Daoy (cell line): ENCODE results near the gene STEAP1B. TPM values are rescaled to one million over a fixed set of nuclear protein-coding genes. Genes with fewer than 3 reads are reported as not detected.
"Not testable (repeated sequence)": the region's sequence is repeated elsewhere in the genome, so short reads cannot be mapped to it uniquely, and the experiment has no call there.

Source experiments
- DNase-seq: peaks from one replicate; pipeline ENCODE4 v3.0.0-alpha.2; 2015; ENCODE audit warnings: low read depth
- total RNA-seq: library from RNA; depleted of rRNA; stranded (reverse); fragments of >200 nt; shearing (Covaris generic); gene quantifications from 2 replicates; pipeline ENCODE4 v1.2.3, GENCODE V29; 2014

Gene STEAP1B
- total RNA-seq, 1 experiment from 2014 or later = 20.2 TPM

DNA sequence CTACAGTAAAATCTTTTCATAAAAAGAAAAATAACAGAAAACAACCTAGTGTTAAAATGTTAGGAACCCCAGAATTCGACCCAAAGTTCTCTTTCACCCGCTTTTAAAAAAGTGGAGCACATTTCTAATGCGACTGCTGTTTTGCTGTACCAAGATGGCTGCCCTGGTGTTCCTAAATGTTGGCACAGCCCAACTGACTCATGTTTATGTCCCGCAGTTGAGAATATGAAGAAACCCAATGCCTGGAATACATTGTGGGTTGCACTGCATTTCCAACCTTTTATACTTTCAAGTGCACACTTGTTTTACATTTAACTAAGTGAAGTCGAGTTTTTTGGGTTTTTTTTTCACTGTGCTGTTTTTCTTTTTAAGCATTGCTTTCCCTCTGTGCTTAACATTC is 944 bp downstream of the STEAP1B start:
- DNase-seq = peak; percentile 69

- DNase-seq = peak; percentile 56
Measured at GRCh38 chr7:22496912-22497311, 3.1 kb downstream of the STEAP1B start.

- DNase-seq = not testable (repeated sequence)
Measured at GRCh38 chr7:22496296-22496888, 3.6 kb downstream of the STEAP1B start.

GRCh38 chr7:22493160-22493925 is 6.6 kb downstream of the STEAP1B start:
- not testable (repeated sequence) for DNase-seq

DNA sequence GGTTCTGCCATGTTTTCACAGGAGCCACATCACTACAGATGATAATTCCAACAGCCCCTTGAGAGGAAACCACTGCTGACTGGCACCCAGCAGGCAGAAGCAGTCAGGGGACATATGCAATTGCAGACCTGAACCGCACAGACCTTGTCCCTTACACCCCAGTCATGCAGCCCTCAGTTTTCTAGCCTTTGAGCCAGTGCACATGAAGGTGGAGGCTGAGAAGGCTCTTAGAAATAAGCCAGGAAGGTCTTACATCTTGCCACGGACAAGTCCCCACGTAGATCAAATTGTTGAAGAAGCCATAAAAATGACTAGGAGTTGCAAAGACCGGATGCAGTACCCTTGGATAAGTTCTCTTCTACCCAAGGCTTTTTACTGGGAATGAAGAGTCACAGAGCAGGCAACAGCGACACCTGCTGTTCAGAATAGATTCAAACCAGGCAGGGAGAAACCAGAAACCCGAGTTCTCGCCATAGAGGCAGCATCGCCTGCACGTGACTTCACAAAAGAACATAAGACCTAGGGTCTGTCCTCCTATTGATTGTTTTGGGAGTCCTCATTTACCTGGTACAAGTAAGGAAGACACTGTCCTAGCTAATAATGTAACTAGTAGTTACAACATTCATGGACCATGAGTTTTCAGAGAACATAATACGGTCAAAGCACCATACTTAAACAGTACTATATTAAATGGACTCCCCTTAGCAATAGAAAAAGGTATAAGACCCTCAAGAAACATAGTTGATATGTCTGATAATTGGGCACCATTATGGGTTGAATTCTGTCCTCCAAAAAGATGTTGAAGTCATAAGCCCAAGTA is 11.1 kb downstream of the STEAP1B start:
- DNase-seq = peak; percentile 80

GRCh38 chr7:22487978-22488642 is 11.9 kb downstream of the STEAP1B start:
- DNase-seq = no peak

- DNase-seq = no peak
Measured at GRCh38 chr7:22486597-22486996, 13.4 kb downstream of the STEAP1B start.

GRCh38 chr7:22485189-22485588 is 14.8 kb downstream of the STEAP1B start:
- no peak for DNase-seq

GRCh38 chr7:22482503-22482902 is 17.5 kb downstream of the STEAP1B start:
- peak; percentile 29 for DNase-seq

DNA sequence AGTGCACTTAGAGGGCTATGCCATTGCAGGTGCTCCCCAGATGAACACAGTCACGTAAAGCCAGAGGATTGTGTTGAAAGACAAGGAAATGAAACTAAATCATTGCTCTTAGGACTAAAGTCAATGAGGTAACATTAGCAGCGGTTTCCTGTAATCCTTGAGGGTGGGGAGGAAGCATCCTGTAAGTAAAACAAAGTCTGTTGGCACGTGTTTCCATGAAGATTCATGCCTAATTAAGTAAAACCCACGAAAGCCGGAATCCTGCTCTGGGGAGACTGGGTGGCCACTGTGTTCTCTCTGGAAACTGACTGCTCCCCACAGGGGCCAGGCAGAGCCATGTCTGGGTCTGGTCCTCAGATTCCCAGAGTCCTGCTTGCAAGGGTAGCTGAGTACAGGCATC is 18.3 kb downstream of the STEAP1B start:
- peak; percentile 65 for DNase-seq

DNA sequence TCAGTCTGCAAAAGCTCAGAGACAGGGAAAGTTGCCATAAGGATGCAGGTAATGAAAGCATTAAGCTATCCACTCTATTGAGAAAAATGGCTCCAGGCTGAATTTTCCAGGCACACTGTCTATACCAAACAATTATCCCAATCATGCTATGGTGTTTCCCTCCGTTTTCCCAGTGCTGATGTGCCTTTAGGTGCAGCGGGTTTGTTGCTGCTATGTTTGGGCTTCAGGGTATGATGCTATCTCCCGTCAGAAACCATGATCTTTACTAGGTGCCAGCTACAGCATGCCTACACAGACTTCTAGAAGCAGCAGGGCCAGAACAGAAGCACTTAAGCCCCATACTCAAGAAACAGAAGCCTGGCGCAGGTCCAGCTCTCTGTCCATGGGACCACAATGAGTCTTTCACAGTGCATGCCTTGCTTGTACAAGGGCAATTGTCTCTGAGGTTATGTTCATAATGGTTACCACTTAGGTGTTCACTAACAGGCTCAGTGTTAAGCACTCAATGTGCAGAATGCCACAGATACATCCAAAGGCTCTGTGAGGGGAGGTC is 19.4 kb downstream of the STEAP1B start:
- DNase-seq = no peak

DNA sequence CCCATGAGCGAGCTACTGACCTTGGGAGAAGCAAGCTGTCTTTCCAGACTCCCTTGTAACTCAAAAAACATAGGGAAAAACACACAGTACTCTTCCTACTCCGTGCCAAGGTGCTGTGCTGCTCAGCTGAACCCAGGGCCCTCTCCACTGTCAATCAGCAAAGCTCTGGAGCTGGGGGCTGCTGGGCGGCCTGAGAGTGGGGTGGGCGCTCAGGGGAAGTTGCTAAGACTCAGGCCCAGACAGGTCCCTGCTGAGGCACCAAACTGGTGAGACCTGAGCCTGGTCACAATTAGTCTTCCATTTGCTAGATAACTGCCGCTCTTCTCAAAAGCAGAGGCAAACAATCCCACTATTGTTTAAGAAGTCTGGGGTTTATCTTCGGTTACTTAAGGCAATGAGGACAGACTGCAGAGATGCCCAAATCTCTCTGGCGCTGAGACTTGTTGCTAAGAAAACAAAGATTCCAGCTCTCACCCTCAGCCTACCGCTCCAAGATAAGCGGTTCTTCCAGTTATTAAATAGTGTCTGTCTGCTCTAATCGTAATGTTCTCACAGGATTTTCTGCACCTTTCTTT is 22.0 kb downstream of the STEAP1B start:
- no peak for DNase-seq

DNA sequence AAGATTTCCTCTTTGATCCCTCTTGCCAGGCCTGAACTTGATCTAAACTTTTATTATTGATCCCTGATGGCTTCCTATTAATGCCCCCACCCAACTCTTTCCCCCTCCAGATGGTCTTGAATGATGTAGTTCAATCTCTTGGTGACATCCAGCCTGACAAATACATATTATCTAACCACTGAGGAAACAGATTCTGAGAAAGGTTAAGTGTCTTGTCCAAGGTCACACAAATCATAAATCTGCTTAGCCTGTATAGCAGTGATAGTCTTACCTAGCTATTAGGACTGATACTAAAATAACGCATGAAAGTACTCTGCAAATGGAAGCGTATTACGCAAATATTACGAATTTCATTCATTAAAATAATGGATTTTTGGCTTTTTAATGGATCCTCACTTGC is 22.7 kb downstream of the STEAP1B start:
- DNase-seq = no peak

- DNase-seq = no peak
Measured at GRCh38 chr7:22476824-22477223, 23.2 kb downstream of the STEAP1B start.

- no peak for DNase-seq
Measured at GRCh38 chr7:22474645-22475044, 25.3 kb downstream of the STEAP1B start.

DNA sequence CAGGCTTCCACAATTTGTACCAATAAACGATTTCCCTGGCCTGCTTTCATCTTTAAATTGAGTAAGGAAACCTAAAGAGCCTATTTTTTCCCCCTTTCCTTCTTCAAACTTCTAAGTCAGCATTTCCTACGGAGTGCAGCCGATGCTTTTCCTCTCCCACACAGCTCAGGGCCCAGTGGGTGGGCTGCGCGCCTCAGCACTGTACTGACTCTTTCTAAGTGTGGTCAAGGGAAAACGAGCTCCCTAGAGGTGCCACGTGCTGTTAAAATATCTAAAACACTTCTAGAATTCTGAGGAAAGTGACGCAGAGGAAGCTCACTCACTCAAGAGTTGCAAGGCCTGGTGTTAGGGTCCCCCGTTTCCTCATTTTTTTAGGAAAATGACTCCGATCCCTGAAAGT is 29.0 kb downstream of the STEAP1B start:
- no peak for DNase-seq

DNA sequence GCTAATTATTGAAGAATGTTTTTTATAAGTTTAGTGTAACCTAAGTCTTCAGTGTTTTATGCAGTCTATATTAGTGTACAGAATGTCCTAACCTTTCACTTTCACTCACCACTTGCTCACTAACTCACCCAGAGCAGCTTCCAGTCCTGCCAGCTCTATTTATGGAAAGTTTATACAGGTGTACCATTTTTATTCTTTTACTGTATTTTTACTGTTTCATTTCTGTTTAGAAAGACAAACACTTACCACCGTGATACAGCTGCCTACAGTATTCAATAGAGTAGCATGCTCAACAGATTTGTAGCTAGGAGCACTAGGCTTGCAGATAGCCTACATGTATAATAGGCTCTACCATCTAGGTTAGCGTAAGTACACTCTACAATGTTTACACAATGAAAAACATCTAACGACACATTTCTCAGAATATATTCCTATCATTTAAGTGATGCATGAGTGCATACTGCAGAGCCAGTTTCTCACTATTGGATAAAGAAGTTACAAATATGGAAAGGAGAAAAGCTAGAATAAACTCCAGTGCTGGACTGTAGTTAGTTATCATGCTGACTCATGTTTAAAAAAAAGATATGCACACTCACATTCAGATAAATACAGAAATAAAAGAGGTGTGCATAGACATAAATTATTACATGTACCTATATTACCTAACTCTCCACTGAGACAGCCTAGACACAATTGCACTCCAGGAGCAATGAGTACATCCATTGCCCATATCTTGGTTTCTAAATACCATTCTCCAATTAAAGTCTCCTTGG is 30.4 kb downstream of the STEAP1B start:
- DNase-seq = no peak

DNA sequence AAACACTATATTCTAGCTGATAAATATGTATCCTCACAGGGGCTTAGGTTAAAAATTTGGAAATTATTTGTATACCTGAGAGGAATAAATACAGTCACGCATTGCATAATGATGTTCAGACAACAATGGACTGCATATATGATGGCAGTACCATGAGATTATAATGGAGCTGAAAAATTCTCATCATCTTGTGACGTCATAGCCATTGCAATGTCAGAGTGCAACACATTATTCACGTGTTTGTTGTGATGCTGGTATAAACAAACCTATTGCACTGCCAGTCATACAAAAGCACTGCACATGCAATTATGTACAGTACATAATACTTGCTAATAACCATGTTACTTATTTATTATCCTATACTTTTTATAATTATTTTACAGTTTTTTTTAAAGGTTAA is 31.4 kb downstream of the STEAP1B start:
- no peak for DNase-seq

DNA sequence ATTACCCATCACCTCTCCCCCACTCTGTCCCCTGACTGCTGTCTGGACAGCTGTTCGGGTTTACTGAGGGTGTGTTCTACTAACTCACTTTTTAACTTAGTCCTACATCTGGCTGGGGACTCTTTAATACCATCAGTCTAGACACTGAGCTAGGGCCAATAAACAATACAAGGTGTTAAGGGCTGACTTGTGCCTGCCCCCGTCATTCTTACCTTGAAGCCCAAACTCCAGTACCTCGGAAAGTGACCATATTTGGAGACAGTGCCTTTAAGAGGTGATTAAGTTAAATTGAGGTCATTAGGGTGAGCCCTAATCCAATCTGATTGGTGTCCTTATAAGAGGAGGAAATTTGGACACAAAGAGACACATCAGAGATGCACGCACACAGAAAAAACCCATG is 35.7 kb downstream of the STEAP1B start:
- DNase-seq = no peak

DNA sequence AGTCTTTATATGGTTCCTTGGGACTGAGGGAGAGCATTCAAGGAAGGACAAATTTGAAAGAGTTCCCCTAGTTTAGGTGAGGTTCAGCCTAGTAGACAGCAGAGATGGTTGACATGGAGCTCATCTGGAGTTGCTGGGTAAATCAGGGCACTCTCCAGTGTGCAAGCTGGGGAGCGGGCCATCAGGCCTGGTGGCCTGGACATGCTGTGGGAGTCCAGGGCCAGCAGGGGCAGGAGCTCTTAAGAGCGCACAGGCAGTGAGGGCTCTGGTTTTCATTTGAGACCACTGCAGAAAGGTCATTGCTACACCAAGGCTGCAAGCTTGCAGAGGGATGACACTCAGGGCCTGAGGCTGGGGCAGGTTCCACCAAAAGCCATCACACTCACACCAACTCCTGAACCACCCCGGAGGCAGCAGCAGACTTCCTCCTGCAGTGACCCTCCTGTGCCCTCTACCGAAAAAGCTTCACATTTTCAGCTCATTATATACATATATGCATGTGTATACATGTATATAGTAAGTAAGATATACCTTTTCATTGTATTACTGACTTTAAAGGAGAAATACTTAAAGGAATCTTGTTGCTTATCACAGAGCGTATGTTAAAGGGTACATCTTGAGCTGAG is 39.5 kb downstream of the STEAP1B start:
- DNase-seq = no peak
